NCI-H2081 treated with DMSO at 0.1 percent for 48 hours (cell line): ENCODE measurements around the gene BAHCC1.

Source experiments
- DNase-seq: peaks from one replicate; lab custom pipeline; 2025; lab: John Stamatoyannopoulos, UW

The BAHCC1 gene

GRCh38 chr17:81367171-81367570, 28.1 kb upstream of the BAHCC1 start:
- DNase-seq: no peak

- DNase-seq: no peak
Measured at GRCh38 chr17:81368161-81369022, 26.9 kb upstream of the BAHCC1 start.

- no peak for DNase-seq
Measured at GRCh38 chr17:81370294-81370693, 25.0 kb upstream of the BAHCC1 start.

GRCh38 chr17:81371910-81372760, 23.1 kb upstream of the BAHCC1 start:
- DNase-seq: no peak

- no peak for DNase-seq
Measured at GRCh38 chr17:81373536-81374160, 21.6 kb upstream of the BAHCC1 start.

- no peak for DNase-seq
Measured at GRCh38 chr17:81374890-81375289, 20.4 kb upstream of the BAHCC1 start.

GRCh38 chr17:81376946-81377714, 18.1 kb upstream of the BAHCC1 start:
- DNase-seq: no peak

- no peak for DNase-seq
Measured at GRCh38 chr17:81378941-81379511, 16.2 kb upstream of the BAHCC1 start.

- DNase-seq: no peak
Measured at GRCh38 chr17:81379523-81379942, 15.7 kb upstream of the BAHCC1 start.

GRCh38 chr17:81380131-81380530, 15.1 kb upstream of the BAHCC1 start:
- DNase-seq: no peak

GRCh38 chr17:81380666-81381518, 14.4 kb upstream of the BAHCC1 start:
- no peak for DNase-seq

GRCh38 chr17:81381632-81382577, 13.4 kb upstream of the BAHCC1 start:
- no peak for DNase-seq

- DNase-seq: no peak
Measured at GRCh38 chr17:81382851-81383250, 12.4 kb upstream of the BAHCC1 start.

GRCh38 chr17:81383504-81384421, 11.5 kb upstream of the BAHCC1 start:
- no peak for DNase-seq

GRCh38 chr17:81384929-81385319, 10.3 kb upstream of the BAHCC1 start:
- DNase-seq: no peak

- no peak for DNase-seq
Measured at GRCh38 chr17:81385320-81386111, 9.7 kb upstream of the BAHCC1 start.

GRCh38 chr17:81386141-81386645, 9.1 kb upstream of the BAHCC1 start:
- DNase-seq: no peak
